ENCODE data around the gene SUGCT.

Gene SUGCT

DNA sequence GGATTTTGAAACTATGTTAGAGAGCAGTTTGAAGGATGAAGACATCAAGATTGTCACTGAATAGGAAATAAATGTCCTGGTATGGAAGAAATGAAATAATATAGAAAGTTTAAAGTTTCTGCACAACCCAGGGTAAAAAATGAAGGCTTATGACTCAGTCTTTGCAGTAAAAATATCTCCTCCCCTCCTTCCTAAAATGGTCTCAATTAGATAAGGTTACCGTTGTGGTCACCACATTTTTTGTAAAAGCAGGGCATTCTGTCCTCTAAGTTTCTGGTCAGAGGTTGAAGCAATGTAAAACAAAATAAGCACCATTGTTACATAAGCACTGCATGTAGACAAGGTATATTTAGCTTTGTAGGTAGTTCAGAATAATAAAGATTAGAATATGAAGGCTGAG is 403.5 kb downstream of the SUGCT start:
- DNase-seq = no peak

DNA sequence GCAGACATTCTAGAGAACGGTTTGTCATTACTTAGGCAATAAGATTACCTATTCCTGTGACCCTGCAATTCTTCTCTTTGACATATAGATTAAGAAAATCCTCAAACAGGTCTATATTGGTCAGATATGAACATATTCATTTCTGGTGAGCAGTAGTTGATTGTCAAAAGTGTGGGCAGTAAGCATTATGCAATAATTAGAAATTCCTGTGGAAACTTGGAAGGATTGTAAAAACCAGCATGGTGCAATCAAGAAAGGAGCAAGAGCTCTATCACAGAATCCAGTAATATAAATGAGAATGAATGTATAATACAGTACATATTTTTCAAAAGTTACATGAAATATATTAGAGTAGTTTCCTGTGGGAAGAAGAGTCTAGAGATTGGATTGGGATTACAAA is 406.5 kb downstream of the SUGCT start:
- DNase-seq = no peak

GRCh38 chr7:40542982-40543741 is 408.4 kb downstream of the SUGCT start:
- DNase-seq = no peak

GRCh38 chr7:40544221-40544723 is 409.5 kb downstream of the SUGCT start:
- no peak for DNase-seq

- no peak for DNase-seq
Measured at GRCh38 chr7:40544871-40545303, 410.1 kb downstream of the SUGCT start.

- no peak for DNase-seq
Measured at GRCh38 chr7:40545739-40546138, 410.9 kb downstream of the SUGCT start.

- DNase-seq = no peak
Measured at GRCh38 chr7:40546616-40547501, 412.1 kb downstream of the SUGCT start.

GRCh38 chr7:40549372-40550039 is 414.7 kb downstream of the SUGCT start:
- no peak for DNase-seq

DNA sequence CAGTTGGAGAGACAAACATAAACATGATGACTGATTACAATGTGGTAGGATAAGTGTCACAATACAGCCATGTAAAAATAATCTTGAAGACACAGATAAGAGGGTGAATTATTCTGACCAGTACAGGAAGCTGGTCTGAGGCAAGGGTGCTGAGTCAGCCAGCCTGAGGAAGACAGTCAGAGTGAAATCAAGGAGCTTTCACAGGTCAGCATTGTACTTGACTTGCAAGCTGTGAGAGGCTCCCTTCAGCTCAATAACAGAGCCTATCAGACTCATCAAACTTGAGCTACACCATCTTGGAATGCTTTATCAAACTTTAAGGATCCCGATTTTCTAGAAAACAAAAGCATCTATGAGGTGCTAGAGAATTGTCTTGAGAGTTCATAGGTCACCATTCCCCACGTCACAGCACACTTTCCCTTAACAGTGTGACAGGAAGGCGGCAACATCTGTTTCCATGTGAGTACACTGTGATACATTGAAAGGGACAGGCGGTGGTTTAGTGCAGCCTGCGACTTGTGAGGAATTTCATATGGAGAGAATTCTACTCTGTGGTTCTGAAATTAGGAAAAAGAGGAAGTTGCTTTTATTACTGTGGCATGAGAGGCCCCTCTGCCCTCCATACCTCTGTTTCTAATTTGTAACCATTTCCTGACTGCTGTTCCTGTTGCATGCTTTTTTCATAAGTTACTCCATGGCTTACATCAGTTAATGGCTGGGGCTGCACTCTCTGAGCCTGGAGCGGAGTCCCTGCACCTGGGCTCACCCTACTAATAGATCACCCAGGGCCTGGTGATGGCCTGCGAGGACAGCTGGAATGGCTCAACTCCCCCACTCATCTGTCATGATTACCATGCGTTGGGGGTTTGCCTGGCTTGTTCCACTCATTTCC is 417.1 kb downstream of the SUGCT start:
- peak; percentile 17 for DNase-seq

- DNase-seq = no peak
Measured at GRCh38 chr7:40560672-40561071, 425.9 kb downstream of the SUGCT start.

DNA sequence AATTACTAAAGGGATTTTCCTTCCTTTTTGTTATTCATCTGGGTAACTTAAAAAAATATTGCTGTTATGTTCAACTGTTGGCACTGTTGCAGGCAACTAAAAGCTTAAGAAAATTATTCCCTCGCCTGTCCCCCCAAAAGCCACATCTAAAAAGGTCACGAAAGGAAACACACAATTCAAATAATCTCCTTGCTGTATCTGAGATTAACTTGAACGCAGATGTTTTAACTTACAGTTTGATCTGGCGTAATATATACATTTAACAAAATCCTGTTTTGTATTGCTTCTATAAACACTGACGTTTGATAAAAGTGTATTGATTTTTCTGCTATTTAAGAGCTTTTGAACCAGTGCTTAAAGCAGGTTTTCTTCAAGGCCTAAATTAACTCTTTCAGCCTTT is 432.1 kb downstream of the SUGCT start:
- DNase-seq = no peak

- no peak for DNase-seq
Measured at GRCh38 chr7:40569326-40569725, 434.5 kb downstream of the SUGCT start.

DNA sequence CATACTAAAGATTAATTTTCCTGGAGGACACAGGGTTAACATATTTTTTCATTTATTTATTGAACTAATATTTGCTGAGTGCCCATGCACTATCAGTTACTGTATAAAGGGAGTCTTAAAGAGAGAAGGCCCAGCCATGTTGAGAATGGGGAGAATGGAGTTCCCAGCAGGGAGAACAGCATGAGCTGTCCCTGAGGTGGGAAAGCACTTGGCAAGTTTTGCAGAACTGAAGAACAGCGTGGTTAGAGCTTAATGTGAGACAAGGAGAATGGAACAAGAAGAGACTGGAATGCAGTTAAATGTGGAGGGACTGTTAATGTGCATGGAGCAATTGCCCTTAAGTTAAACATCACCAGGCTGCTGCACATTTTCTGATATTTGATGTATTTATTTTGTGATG is 435.4 kb downstream of the SUGCT start:
- no peak for DNase-seq

- DNase-seq = no peak
Measured at GRCh38 chr7:40571796-40572195, 437.0 kb downstream of the SUGCT start.

DNA sequence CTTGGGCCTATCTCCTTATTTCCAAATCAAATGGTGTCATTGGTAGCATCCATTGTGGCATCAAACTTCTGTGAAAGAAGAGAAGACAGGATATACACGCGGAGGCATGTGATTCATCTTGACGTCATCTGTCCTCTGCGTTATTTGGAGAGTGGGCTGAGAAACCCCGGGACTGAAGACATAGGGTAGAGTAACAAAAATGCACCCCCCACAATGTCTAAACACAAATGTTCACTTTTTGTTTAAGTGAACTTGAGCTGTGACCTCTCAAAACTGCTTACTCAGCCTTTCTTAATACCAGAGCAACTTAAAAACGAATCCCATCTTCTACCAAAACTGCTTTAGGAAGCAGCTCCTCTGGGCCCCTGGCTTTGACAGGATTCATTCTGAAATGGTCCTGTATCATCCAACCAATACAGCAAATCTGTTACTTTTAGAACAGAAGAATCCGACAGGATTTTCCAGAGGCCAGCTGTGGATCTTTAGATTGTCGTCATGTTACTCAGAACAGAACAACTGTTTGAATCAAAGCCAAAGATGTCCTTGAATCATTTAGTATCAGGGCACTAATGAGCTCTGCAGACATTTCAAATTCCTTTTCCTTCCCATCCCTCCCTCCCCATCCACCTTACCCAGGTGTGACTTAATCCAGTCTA is 438.1 kb downstream of the SUGCT start:
- DNase-seq = no peak

DNA sequence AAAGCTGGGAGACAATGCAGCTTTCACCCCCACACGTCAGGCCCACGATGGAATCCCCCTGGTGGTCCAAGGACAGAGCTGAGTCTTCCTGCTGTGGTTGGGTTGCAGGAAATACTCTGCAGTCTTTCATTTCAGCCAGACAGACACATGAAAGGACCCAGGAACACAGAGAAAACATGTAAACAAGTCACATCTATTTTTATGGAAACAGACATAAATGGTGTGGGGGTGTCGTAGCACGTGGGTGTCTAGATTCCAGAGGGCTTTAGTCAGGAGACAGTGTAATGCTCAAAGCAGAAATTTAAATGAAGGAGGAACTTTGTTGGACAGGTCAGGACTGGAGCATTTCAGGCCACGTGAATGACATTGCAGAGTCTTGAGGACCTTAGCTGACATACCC is 444.6 kb downstream of the SUGCT start:
- no peak for DNase-seq

GRCh38 chr7:40580776-40581175 is 446.0 kb downstream of the SUGCT start:
- DNase-seq = no peak

GRCh38 chr7:40582539-40582938 is 447.7 kb downstream of the SUGCT start:
- DNase-seq = no peak

GRCh38 chr7:40583667-40584444 is 449.1 kb downstream of the SUGCT start:
- no peak for DNase-seq

DNA sequence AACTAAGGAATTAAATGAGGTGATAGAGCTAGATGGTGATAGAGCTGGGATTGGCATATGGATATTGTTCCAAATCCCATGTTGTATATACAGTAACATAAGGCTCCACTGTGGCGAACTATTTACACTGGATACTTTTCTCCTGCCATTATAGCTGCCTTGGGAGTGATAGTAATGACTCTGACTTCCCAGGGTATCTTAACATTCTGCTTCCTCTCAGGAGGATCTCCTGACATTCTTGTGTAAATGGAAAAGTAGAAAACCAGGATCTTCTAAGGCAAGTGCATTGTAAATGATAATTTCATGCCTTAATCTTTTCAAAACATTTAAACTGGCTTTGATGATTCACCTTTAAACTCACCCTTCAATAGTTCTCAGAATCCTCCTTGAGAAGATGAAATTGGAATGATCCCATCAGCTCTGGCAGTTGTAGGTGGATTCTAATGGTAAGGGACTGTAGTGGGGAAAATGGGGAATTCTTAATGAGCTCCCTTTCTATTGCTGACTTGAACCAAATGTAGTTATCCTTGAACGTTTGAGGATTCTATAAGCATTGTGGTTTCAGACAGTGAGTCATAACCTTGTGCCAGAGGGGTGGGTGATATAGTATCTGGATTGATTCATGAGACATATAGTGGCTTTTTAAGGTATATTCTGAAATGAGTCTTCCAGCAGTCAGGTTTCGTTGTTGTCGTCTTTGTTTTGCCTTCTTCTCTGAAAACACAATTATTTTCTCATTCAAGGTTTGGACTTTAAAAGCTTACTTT is 450.0 kb downstream of the SUGCT start:
- no peak for DNase-seq
